HL-60 (cell line): Measurements from ENCODE around the gene AVPI1.

Experiments used
- DNase-seq, 2 experiments: peaks; one replicate each; pipeline ENCODE4 v3.0.0-alpha.2; 2010 to 2020; ENCODE audit warnings: low read depth in 1 of 2, low spot score in 1 of 2
- H3K27ac ChIP-seq: fragments of 250-450 bp; sonication (Bioruptor Pico); replicated peaks from 2 replicates; pipeline ENCODE4 v1.5.1; 2020; ENCODE audit warnings: mild to moderate bottlenecking, moderate library complexity
- H3K27me3 ChIP-seq: fragments of 250-450 bp; sonication (Bioruptor Pico); 2 replicates; pipeline ENCODE4 v1.5.1; 2021; ENCODE audit warnings: mild to moderate bottlenecking, moderate library complexity; ENCODE audit not compliant: insufficient read depth, poor library complexity, severe bottlenecking
- H3K4me3 ChIP-seq: replicated peaks from 2 replicates; pipeline ENCODE4 v1.5.1; 2011; ENCODE audit warnings: mild to moderate bottlenecking, control low read depth, low read length; ENCODE audit not compliant: insufficient read depth
- GABPA ChIP-seq: IDR thresholded peaks from 2 replicates; pipeline ENCODE4 v1.6.1; 2012; ENCODE audit warnings: low read depth
- POLR2AphosphoS5 ChIP-seq: IDR thresholded peaks from 2 replicates; pipeline ENCODE4 v1.6.1; 2012; ENCODE audit warnings: low read depth
- REST ChIP-seq: IDR thresholded peaks from 2 replicates; pipeline ENCODE4 v1.6.1; 2012; ENCODE audit warnings: low read depth; ENCODE audit not compliant: insufficient replicate concordance
- SPI1 ChIP-seq: IDR thresholded peaks from 2 replicates; pipeline ENCODE4 v1.6.1; 2012; ENCODE audit warnings: low read depth, mild to moderate bottlenecking, borderline replicate concordance
- long read RNA-seq: library from polyadenylated mRNA; unstranded; transcript quantifications from one replicate; pipeline ENCODE4 v2.0.0, GENCODE V29; 2020
- TF ChIP-seq, protein P1 (sequence below): IDR thresholded peaks from one replicate; pipeline ENCODE4 v1.5.1; 2011; ENCODE audit warnings: low read length, control low read depth, inconsistent platforms; ENCODE audit not compliant: insufficient read depth

AVPI1 gene
- long read RNA-seq, transcript AVPI1-201 (3 exons, 1,457 nt): major isoform, 38 of 40 reads
- long read RNA-seq, partial matches to known transcripts: 0 of 40 reads
- long read RNA-seq, other reads (novel, unspliced or antisense): 2 of 40 reads

GRCh38 chr10:97686962-97687784 lies at the start of gene AVPI1:
Gene AVPI1, minus strand, starts transcription at chr10:97687241. Its CDS starts 7,336 bp downstream, at chr10:97679905.
- Histone ChIP-seq H3K4me3 (peak within 1 kb of the TSS; percentile 70), H3K27me3 (no peaks in the 10 kb centered on the region), H3K27ac (peak within 1 kb of the TSS; percentile 54)
- DNase-seq: peak; percentile 94 to 96
- no peak for TF ChIP-seq GABPA
- no peak for TF ChIP-seq REST
- peak; percentile 79 for TF ChIP-seq POLR2AphosphoS5
- TF ChIP-seq, protein P1, sequence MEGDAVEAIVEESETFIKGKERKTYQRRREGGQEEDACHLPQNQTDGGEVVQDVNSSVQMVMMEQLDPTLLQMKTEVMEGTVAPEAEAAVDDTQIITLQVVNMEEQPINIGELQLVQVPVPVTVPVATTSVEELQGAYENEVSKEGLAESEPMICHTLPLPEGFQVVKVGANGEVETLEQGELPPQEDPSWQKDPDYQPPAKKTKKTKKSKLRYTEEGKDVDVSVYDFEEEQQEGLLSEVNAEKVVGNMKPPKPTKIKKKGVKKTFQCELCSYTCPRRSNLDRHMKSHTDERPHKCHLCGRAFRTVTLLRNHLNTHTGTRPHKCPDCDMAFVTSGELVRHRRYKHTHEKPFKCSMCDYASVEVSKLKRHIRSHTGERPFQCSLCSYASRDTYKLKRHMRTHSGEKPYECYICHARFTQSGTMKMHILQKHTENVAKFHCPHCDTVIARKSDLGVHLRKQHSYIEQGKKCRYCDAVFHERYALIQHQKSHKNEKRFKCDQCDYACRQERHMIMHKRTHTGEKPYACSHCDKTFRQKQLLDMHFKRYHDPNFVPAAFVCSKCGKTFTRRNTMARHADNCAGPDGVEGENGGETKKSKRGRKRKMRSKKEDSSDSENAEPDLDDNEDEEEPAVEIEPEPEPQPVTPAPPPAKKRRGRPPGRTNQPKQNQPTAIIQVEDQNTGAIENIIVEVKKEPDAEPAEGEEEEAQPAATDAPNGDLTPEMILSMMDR: no peak
- TF ChIP-seq SPI1: no peak; the same call in 1 of the 2 replicates

DNA sequence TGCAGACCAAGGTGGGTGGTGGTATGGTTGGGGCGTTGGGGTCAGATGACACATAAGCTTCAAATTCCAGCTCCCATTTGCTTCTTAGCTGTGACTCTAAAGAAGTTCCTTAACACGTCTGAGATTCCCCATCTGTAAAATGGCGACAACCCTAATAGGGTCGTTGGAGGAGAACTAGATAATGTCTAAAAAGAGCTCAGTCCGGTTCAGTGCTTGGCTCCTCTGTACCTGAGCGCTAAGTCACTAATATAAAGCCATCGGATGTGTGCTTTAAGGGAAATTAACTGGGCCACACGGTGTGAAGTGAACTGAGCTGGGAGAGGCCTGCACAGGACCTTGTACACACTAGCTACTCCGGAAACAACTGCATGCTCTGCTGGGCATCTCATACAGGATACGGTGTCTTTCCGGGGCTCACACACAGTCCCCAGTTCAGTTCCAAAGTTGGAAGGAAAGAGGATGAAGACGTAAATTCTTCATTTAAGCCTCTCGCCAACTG lies 49.4 kb upstream of the AVPI1 start:
- Histone ChIP-seq H3K27me3 (no peaks in the 10 kb centered on the region), H3K27ac (peak overlapping the region; percentile 74), H3K4me3 (peak overlapping the region; percentile 85; the same call in 1 of the 2 replicates)
- TF ChIP-seq SPI1: no peak
- TF ChIP-seq GABPA: no peak
- no peak for TF ChIP-seq REST
- no peak for TF ChIP-seq POLR2AphosphoS5
- TF ChIP-seq, protein P1: no peak
- DNase-seq: no peak

GRCh38 chr10:97734021-97734420 lies 47.0 kb upstream of the AVPI1 start:
- no peak for DNase-seq
- Histone ChIP-seq H3K27me3 (no peaks in the 10 kb centered on the region), H3K27ac (no peak overlapping the region), H3K4me3 (no peak overlapping the region)
- TF ChIP-seq GABPA (no peak), POLR2AphosphoS5 (no peak), REST (no peak), SPI1 (no peak)
- TF ChIP-seq, protein P1: no peak
